ENCODE results near the gene SIGLEC9.

Gene SIGLEC9

GRCh38 chr19:51091126-51091525 is 33.6 kb upstream of the SIGLEC9 start:
- DNase-seq (ENCODE audit: low spot score): no peak
- H3K4me3 ChIP-seq: no peak overlapping the region
- H3K27ac ChIP-seq: no peak overlapping the region
- TF ChIP-seq, protein P1, sequence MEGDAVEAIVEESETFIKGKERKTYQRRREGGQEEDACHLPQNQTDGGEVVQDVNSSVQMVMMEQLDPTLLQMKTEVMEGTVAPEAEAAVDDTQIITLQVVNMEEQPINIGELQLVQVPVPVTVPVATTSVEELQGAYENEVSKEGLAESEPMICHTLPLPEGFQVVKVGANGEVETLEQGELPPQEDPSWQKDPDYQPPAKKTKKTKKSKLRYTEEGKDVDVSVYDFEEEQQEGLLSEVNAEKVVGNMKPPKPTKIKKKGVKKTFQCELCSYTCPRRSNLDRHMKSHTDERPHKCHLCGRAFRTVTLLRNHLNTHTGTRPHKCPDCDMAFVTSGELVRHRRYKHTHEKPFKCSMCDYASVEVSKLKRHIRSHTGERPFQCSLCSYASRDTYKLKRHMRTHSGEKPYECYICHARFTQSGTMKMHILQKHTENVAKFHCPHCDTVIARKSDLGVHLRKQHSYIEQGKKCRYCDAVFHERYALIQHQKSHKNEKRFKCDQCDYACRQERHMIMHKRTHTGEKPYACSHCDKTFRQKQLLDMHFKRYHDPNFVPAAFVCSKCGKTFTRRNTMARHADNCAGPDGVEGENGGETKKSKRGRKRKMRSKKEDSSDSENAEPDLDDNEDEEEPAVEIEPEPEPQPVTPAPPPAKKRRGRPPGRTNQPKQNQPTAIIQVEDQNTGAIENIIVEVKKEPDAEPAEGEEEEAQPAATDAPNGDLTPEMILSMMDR (IDR thresholded peaks at IDR 0.05): no peak

- TF ChIP-seq, protein P1 (IDR thresholded peaks at IDR 0.05): no peak
- DNase-seq (ENCODE audit: low spot score): no peak
- H3K27ac ChIP-seq: no peak overlapping the region
- H3K4me3 ChIP-seq: no peak overlapping the region
Measured at GRCh38 chr19:51091895-51092873, 32.5 kb upstream of the SIGLEC9 start.

- Histone ChIP-seq H3K27ac (no peak overlapping the region), H3K4me3 (no peak overlapping the region)
- TF ChIP-seq, protein P1 (IDR thresholded peaks at IDR 0.05): no peak
- no peak for DNase-seq (ENCODE audit: low spot score)
Measured at GRCh38 chr19:51093101-51093500, 31.6 kb upstream of the SIGLEC9 start.

DNA sequence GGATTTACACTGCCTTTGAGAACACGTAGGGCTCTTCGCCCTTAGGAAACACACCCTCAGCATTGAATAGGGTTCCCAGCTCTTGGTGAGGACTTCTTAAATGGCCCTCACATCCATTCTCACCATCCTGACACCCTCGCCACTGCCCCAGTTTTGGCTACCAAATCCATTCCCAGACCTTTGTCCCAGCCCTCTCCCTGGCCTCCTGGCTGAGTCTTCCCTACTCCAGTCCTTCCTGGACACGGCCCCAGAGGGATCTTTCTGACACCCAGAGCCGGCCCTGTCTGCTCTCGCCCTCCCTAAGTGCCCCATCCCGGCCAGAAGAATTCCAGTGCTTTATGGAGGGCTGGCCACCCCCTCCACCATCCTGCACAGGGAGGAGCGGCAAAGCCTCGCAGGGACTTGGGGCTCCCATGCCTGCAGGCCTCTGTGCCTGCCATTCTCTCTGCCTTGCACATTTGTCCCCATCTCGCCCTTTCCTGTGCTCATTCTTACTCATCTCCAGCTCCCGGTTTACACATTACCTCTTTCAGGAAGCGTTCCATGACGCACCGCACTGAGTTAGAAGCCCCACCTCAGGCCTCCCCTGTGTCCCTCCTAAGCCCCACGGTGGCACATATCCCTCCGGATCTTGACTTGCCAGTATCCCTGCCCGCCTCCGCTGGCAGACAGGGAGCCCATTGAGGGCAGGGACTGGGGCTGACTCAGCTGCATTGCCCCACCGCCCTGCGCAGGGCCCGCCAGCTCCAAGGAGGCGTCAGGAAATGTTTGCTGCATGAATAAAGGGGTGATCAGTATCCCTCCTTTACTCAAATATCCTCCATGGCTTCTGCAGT is 31.0 kb upstream of the SIGLEC9 start:
- no peak overlapping the region for H3K27ac ChIP-seq
- TF ChIP-seq, protein P1 (IDR thresholded peaks at IDR 0.05): no peak
- no peak for DNase-seq (ENCODE audit: low spot score)
- H3K4me3 ChIP-seq: no peak overlapping the region

- TF ChIP-seq, protein P1 (IDR thresholded peaks at IDR 0.05): peak; percentile 29
- DNase-seq (ENCODE audit: low spot score): no peak
- H3K27ac ChIP-seq: no peak overlapping the region
Measured at GRCh38 chr19:51094696-51095279, 29.9 kb upstream of the SIGLEC9 start.

DNA sequence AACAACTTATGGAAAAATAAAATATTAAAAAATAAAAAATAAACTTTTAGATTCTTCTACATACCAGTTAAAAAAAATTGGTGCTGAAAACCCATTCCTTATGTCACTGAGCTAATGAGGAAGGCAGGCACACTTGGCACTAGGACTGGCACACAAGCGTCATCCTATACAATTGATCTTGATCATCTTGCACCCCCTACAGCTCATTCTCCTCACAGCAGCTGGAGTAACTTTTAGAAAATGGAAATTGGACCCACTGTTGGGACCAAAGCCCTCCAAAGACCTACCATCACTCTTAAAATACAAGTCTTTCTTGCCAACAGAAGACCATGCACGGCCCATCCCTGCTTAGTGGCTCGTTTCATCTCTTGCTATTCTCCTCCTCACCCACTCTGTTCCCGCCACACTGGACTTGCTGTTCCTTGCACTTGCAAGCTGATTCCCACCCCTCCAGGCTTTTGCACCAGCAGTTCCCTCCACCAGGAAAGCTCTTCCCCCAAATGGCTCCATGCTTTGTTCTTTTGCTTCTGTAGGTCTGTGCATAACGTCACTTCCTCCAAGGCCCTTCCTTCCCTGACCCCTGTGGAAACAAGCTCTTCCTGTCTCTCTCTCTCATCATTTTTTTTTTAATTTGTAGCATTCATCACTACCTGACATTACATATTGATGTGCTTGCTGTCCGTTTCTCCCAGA is 28.1 kb upstream of the SIGLEC9 start:
- no peak overlapping the region for H3K27ac ChIP-seq
- H3K4me3 ChIP-seq: no peak overlapping the region
- TF ChIP-seq, protein P1 (IDR thresholded peaks at IDR 0.05): no peak
- no peak for DNase-seq (ENCODE audit: low spot score)

More at GRCh38 chr19:51094696-51095279, 29.9 kb upstream of the SIGLEC9 start:
- no peak overlapping the region for H3K4me3 ChIP-seq

Measured in coronary artery (tissue), 2 donors.